NCI-H187 treated with DMSO at 0.1 percent for 48 hours (cell line): ENCODE results near the gene CA4.
"Not testable (repeated sequence)": the region's sequence is repeated elsewhere in the genome, so short reads cannot be mapped to it uniquely, and the experiment has no call there.

ENCODE experiments used
- DNase-seq: peaks from one replicate; lab custom pipeline; 2025; lab: John Stamatoyannopoulos, UW

The CA4 gene

DNA sequence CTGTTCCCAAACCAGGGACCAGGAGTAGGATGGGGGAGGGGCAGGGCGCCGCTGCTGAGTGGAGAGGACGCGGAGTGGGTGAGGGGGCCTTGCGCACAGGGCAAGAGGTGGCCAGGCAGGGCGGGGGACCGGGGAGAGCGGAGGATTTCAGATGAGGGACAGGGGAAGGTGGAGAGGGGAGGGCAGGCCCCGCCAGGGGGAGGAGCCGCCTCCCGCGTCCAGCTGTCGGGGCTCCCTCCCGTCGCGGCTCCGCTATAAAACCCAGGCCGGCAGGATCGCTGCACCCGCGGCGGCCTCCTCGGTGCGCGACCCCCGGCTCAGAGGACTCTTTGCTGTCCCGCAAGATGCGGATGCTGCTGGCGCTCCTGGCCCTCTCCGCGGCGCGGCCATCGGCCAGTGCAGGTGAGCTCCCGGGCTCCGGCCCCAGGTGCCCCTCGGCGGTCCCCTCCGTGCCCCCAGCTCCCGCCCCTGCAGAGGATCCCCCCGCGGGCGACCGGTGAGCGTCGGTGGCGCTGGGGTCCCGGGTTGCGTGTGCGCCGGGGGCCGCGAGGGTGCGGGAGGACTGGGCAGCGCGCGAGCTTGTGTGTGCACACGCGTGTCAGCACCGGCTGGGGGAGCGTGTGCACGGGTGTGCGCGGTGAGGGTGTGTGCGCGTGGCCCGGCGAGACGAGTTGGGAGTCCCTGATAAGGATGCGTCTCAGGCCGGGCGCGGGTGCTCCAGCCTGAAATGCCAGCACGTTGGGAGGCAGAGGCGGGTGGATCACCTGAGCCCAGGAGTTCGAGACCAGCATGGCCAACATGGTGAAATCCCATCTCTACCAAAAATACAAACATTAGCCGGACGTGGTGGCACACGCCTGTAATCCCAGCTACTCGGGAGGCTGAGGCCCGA, at the start of gene CA4:
Gene CA4 (plus strand): TSS at position 283 of the 892 bp plus-strand sequence. CDS start 62 bp downstream, at position 345.
- DNase-seq, result no peak

DNA sequence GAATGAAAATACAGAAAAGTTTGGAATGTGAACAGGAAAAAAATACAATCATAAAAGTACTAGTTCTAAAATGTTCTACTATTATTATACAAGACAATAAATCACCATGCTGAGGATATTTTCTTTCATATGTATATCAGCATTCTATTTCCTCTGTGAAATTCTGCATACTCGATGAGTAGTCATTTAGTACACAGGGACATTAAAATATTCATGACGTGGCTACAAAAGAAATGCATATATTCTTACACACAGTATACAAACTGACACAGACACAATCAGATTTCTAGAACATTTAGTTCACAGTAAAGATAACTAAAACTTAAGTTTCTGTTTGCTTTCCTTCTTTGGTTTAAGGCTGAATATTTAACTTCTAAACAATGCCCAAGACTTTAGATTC, 49.2 kb upstream of the CA4 start:
- not testable (repeated sequence) for DNase-seq

GRCh38 chr17:60102015-60102631, 47.6 kb upstream of the CA4 start:
- DNase-seq, result not testable (repeated sequence)

DNA sequence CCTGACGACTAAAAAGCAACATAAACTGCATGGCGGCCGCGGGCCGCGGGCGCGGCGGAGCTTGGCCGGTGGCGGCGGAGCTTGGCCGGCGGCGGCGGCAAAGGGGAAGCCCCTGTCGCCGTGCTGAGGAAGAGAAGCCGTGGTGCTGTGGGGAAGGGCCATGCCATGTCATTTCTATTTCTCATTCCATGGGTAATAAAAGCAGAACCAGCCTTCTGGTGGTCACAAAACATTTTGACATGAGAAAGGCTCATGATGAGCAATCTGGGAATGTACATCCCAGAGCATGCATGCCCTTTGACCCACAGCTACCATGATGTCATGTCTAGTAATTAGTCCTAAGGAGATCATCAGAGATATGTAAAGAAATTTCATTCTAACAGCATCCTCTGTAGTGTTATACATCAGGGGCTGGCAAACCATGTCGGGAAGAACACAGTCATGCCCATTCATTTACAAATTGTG, 47.1 kb upstream of the CA4 start:
- no peak for DNase-seq

DNA sequence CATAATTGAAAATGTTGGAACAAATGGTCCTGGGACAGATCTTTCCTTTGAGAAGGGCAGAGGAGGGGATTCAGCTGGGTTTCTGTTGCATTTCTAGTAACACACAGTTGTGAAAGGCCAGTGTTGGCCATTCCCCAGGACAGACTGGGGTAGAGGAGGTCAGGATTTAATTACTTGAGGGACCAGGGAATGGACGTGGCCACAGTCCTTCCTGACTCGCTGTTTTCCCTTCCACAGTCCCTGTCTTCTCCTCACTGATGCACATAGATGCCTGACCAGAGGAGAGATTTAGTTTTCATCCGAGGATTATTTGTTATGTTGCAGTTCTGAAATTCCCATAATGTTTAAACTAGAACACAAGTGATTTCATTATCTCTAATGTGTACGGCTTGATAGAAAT, 45.8 kb upstream of the CA4 start:
- no peak for DNase-seq

GRCh38 chr17:60106340-60107059, 43.3 kb upstream of the CA4 start:
- DNase-seq, result no peak

DNA sequence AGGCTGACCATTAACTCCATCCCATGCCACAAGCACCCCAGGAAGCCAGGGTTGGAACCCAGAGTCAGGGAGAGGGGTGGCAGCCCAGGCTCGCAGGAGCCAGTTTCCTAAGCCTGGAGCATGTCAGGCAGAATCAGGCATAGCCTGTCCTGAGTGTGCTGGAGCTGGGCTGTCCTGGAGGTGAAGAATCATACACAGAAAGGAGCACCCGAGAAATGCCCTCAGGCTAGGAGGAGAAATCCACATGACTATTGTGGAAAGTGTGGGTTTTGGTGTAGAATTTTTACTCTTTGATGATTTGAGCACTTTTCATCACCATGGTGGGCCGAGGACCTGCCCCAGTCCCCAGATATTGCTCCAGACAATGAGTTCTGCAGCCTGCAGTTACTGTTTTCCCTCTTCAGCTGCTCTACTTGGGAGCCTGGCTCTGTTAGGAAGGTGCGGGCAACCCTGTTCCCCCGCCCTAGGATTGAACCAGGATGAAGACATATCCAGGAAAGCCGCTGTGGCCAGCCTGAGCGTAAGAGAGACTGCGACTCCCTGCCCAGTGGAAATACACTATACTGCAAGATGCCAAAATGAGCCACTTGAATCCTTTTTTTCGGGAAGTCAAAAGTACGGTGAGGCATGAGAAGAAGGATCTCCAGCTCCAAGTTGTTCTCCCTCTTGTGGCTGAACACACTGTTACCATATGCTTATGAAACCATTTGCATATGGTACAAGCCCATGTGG, 42.1 kb upstream of the CA4 start:
- DNase-seq, result no peak

- DNase-seq, result not testable (repeated sequence)
These were observed 41.5 kb upstream of the CA4 start for GRCh38 chr17:60108309-60108708.

- DNase-seq, result no peak
These were observed 41.1 kb upstream of the CA4 start for GRCh38 chr17:60108712-60109111.

DNA sequence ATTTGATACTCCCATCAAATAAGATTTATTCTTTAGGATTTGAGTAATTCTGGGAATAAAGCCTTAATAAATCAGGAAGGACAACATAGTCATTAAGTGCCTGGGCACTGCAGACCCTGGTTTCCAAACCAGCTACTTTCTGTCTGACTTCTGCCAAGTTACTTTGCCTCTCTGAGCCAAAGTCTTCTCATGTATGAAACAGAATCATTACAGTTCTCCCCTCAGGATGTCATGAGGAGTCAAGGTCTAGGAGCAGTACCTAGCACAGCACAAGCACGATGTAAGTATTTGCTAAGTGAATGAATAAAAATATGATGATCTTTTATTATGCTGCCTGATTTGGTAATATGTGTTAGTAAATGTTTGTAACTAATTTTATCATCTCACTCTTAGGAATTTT, 40.6 kb upstream of the CA4 start:
- no peak for DNase-seq

GRCh38 chr17:60110586-60110985, 39.2 kb upstream of the CA4 start:
- no peak for DNase-seq

DNA sequence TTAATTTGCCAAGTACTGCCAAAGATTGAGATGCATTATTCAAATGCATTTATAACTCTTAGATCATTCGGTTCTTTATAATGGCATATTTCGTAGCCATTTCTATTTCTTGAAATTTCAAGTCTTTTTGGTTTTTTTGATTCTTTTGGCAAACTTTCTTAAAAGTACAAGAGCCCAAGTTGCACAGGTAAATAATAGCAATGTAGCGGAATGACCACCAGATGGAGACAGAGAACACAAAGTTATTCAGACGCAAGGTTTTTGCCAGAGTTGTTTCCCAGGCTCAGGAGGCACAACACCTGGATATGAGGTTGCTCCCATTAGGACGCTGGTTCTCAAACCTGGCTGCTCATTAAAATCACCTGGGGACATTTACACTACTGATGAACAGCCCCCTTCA, 38.1 kb upstream of the CA4 start:
- not testable (repeated sequence) for DNase-seq

DNA sequence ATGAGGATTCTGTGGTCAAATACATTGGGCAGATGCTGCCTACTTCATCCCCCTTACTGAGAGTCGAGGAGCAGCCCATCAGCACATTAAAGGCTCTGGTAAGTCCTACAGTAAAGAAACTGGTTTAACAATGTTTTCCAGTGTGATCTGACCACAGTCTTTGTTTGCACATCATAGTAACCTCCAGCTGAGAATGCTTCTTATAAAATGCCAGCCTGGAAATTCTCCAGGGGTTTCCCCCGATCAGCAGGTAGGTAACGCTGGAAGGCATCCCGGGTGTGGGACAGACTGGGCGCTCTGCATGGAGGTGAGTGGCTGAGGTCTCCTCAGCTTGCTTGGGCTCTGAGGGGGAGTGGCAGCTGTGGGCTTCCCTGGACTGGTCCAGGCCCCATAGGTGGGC, 34.4 kb upstream of the CA4 start:
- not testable (repeated sequence) for DNase-seq

DNA sequence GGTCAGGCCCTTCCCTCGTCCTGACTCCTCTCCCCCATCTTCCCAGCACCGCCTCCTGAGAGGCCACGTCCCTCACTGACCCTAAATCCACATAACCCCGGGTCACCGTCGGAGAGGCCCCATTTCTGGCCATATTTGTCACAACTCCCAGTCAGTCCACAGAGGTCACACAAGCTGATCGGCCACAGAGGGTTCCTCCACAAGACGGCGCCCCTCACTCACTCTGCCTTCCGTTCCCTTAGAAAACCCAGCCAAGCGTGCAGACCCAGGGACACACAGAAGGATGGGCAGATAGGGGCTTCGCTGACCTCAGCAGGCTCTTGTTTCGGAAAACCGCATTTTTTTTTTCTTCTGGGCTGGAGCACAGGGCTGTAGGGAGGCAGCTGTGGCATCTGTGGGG, 33.6 kb upstream of the CA4 start:
- not testable (repeated sequence) for DNase-seq

DNA sequence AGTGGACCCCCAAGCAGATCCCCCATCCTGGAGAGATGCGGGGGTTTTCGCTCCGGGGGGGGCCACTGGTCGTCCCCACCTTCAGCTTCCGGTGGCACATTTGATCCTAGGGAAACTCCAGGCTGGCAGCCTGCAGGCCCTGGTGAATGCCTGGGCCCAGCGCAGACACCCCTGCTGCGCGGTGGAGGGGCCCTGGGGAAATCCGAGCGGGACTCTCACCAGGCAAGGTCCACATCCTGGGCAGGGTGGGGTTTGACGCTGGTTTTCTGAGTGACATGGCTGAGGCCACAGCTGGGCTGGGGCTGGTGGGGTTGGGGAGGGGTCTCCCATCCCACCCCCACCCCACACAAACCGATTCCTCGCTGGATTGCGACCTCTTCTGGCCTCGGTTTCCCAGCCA, 30.6 kb upstream of the CA4 start:
- DNase-seq, result not testable (repeated sequence)

- not testable (repeated sequence) for DNase-seq
These were observed 29.7 kb upstream of the CA4 start for GRCh38 chr17:60119807-60120748.

DNA sequence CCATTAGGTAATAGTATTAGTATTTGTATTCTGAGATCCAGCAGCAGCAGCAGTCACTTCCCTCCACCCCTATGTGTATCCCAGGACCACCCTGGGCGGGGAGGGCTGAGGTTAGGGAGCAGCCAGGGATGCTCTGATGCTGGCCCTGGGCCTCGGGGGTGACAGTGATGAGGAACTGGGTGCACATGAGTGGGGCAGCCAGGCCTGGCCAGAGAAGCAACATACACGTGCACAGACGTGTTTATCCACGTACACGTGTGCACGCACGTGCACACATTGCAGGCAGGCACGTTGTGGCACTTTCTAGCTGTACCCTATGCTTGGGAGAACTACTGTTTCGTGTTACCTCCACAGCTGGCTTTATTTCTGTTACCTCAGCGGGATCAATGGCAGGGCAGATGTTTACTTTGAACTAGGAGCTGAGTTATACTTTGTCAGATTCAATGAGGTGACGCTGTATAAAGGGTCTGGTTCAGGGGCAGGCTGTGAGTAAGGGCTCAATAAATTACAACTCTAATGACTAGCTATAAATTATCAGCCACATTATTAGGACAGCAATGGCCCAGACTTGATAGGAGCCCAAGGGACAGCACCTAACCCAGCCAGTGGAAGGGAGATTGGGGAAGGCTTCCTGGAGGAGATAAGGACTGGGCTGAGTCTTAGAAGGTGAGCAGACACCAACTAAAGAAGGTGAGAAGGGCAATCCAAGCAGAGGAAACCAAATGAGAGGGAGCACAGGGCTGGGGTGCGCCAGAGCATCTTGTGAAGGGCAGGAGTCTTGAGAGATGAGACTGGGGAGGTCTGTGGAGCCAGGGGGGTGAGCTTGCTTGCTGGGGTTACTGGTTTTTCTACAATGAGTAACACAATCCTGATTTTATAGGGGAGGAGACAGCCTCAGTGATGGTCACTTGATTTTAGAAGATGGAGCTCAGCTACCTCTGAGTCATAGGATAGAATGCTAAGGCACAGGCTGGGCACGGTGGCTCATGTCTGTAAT, 22.4 kb upstream of the CA4 start:
- no peak for DNase-seq

GRCh38 chr17:60128171-60128859, 21.5 kb upstream of the CA4 start:
- DNase-seq, result no peak

GRCh38 chr17:60129164-60129563, 20.6 kb upstream of the CA4 start:
- DNase-seq, result no peak
